GM18861 (cell line): Measurements from ENCODE around the gene KCNK4.

Source experiments
- ATAC-seq: cut with Tn5 transposase; IDR thresholded peaks from one replicate; pipeline ENCODE4 v1.9.1; 2021; ENCODE audit not compliant: unreplicated experiment

Gene KCNK4

GRCh38 chr11:64268025-64268892, 22.8 kb upstream of the KCNK4 start:
- no peak for ATAC-seq

GRCh38 chr11:64268893-64269539, 22.1 kb upstream of the KCNK4 start:
- ATAC-seq: peak; percentile 17

GRCh38 chr11:64269540-64270220, 21.4 kb upstream of the KCNK4 start:
- peak; percentile 50 for ATAC-seq

DNA sequence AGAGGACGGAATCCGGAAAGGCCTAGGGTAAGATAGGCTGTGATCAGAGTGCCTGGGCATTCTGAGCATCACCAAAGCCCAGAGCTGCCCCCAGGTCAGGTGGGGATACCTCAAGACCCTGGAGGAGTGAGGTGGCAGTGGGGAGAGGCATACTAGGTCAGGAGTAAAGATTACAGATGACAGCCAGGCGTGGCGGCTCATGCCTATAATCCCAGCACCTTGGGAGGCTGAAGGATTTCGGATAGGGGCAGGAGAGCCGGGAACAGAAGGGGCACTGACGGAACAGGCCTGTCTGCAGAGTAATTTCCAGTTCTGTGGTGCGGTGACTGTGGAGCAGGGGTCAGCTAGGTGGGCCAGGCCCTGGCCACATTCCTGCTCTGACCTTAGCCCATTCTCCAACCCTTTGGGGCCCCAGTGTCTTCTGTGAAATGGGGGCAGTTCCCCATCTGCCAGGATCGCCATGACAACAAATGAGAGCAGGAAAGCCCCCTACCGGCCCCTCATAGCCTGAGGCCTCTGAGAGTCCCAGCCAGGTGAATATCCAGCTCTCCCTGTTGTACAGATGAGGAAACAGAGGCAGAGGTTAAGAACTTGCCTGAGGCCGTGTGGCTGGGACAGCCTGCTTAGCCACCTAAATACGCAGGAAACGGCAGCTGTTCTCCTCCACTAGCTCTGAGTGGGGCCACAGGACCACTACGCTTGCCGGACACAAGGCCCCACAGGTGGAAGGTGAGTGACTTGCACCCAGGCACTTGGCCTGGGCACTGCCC, 15.9 kb upstream of the KCNK4 start:
- ATAC-seq: no peak

GRCh38 chr11:64275841-64276240, 15.3 kb upstream of the KCNK4 start:
- no peak for ATAC-seq

GRCh38 chr11:64276653-64277431, 14.3 kb upstream of the KCNK4 start:
- no peak for ATAC-seq

- no peak for ATAC-seq
Observed at GRCh38 chr11:64278576-64279190, 12.4 kb upstream of the KCNK4 start.

- ATAC-seq: no peak
Observed at GRCh38 chr11:64281957-64282770, 8.9 kb upstream of the KCNK4 start.

GRCh38 chr11:64283092-64283491, 8.0 kb upstream of the KCNK4 start:
- no peak for ATAC-seq

DNA sequence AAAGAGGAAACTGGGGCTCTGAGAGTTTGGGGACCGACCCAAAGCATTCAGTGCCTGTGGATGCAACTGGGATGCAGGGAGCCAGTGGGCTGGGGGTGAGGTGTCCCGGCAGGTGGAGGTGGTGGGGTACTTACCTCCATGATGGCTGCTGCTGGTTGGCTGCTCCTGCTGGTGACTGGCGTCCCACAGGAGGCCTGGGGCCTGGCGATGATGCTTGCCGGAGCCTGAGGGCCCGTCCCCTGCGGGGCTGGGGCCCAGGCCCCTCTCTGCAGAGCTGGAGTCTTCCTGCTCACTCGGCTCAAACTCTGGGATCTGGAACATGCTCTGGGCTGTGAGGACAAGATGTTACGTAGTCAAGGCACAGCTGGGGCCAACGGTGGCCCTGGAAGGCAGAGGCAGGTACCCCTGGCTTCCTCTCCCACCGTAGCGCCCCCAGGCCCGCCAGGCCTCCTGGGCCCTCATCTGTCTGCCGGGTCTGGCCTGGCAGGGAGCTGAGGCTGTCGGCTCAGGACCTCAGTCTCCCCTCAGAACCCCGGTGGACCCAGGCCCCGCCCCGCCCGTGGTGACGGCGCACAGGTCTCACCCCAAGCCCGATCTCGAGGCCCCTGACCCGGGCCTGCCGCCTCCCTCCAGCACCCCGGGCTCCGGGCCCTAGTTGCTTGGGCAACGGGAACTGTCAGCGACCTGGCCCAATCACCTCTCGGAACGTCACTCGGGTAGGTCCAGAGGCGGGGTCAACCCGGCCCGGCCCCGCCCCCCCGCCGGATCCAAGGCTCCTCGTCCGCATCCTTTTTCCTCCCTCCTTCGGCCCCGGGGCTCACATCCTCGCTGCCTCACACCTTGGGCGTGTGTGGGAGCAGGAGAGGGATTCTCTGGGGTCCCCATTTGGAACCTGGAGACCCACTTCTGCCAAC, 6.8 kb upstream of the KCNK4 start, which contains the start of gene BAD:
BAD (minus strand) TSS at position 618 of the 914 bp plus-strand sequence; CDS start at position 321, 297 bp downstream.
- ATAC-seq: peak; percentile 59

DNA sequence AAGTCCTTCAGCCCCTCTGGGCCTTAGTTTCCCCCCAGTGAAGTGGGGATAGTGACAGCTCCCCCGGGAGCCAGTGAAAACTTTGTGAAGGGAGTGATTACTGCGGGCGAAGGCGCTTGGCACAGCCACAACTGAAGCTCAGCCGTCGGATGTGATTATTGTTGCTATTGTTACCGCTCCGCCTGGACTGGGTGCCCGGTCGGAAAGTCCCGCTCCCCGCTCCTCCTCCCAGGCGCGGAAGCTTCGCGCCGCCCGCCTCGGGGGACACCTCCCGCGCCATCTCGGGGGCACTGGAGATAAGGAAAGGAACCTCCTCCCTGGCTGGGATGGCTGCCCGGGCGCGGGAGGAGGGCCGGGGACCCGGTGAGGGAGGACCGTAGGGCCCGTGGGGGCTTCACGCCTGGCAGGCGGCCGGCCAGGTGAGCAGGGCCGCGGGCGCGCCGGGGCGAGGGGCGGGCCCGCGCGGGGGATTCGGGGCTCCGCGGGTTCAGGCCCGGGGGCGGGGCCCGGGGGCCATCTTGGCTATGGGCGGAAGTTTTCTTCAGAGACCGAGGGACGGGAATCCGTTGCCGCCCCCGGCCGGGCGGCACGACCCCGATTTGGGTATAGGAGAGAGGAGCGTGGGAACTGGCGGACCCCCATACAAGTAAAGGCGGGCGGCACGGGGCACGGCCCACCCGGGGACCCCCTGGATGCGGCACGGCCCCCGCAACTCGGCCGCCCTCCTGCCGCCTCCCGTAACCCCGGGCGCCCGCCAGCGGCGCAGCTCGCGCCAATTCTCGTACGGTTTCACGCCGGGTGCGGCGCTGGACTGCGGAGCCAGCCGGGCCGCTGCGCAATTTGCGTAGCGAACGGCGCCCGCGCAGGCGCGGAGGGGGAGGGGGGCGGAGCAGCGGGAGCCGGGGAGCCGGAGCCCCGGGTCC, 5.9 kb upstream of the KCNK4 start, which contains the start of gene GPR137:
GPR137 (plus strand) TSS at position 887 of the 923 bp plus-strand sequence. CDS start 677 bp downstream, outside the sequence.
- peak; percentile 51 for ATAC-seq

DNA sequence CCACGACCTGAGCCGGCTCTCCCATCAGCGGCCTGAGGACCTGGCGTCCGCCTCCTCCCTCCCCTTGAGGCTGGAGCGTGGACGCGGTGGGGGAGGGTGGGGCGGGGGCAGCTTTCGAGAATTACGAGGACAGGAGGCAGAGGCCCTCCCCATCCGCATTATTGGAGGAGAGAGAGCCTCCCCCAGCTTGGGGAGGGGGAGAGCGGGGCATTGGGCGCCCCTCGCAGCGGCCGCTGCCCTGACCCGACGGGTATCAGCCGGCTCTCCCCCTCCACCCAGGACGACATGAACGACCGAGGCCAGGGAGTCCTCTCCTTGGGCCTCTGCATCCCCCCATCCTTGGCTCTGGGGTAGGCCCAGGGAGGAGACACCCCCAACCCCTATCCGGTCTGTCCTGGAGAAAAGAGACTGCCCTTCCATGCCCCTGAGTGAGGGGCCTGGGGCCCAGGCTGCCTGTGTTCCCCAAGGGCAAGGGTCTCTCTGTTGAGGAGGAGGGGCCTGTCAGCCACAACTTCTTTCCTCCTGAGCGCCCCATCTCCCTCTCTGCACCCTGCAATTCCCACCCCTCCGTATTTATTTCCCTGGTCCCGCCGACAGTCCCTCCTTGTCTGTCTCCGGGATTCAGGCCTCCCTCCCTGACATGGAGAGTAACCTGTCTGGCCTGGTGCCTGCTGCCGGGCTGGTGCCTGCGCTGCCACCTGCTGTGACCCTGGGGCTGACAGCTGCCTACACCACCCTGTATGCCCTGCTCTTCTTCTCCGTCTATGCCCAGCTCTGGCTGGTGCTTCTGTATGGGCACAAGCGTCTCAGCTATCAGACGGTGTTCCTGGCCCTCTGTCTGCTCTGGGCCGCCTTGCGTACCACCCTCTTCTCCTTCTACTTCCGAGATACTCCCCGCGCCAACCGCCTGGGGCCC, 5.0 kb upstream of the KCNK4 start:
- no peak for ATAC-seq

DNA sequence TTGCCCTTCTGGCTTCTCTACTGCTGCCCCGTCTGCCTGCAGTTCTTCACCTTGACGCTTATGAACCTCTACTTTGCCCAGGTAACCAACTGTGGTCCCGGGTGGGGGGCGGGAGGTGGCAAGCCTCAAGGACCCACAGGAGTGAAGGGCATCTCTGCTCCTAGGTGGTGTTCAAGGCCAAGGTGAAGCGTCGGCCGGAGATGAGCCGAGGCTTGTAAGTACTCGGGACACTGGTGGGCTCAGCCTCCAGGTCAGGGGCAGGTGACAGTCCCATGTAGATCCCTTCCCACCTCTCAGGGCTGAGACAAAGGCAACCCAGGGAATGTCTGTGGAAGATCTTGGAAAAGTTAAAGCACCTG, 4.3 kb upstream of the KCNK4 start:
- no peak for ATAC-seq

DNA sequence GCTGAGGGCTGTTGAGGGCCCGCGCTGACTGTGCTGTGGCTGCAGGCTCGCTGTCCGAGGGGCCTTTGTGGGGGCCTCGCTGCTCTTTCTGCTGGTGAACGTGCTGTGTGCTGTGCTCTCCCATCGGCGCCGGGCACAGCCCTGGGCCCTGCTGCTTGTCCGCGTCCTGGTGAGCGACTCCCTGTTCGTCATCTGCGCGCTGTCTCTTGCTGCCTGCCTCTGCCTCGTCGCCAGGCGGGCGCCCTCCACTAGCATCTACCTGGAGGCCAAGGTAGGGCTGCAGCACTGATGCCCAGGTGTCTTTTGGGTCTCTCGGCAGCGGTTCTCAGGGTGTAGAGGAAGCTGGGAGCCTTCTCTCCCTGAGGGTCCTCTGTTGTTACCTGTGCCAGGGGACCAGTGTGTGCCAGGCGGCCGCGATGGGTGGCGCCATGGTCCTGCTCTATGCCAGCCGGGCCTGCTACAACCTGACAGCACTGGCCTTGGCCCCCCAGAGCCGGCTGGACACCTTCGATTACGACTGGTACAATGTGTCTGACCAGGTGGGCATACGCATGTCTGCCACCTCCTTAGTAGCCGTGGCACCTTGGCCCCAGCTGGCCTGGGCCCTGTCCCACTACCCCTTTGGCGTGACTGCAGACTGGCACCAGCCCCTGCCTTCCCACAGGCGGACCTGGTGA, 3.3 kb upstream of the KCNK4 start:
- no peak for ATAC-seq

DNA sequence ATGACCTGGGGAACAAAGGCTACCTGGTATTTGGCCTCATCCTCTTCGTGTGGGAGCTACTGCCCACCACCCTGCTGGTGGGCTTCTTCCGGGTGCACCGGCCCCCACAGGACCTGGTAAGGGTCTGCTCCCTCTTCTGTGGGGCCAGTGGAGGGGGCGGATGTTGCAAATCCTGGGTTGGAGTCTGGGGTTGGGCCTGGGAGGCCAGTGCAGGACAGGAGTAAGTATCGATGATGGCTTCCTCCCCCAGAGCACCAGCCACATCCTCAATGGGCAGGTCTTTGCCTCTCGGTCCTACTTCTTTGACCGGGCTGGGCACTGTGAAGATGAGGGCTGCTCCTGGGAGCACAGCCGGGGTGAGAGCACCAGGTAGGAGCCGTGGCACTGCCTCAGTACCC, 2.8 kb upstream of the KCNK4 start:
- ATAC-seq: no peak
